ENCODE measurements around the gene ETV5.

ETV5 gene

DNA sequence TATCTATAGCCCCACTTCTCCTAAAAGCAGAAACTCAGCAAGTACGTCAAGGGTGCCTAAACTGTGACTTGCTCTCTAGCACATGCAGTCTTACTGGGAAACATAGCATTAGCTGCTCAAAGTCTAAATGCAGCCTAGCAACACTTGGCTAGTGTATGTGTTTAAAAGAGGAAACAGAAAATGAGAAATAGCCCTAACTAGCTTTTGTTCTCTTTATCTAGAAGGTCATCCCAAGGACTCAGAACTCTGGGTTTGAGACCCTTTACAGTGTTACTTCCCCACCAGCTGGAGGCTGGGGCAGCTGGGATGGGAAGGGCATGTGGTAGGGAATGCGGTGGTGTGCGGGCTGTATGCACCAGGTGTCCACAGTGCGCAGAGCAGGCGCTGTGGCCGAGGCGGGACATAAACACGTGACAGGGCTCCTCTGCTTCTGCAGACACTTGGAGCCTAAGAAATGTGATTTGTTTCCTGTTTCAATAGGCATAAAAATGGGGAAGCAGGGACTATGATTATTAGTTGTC is 13.3 kb downstream of the ETV5 start:
- no peak for DNase-seq (ENCODE audit: low spot score)

DNA sequence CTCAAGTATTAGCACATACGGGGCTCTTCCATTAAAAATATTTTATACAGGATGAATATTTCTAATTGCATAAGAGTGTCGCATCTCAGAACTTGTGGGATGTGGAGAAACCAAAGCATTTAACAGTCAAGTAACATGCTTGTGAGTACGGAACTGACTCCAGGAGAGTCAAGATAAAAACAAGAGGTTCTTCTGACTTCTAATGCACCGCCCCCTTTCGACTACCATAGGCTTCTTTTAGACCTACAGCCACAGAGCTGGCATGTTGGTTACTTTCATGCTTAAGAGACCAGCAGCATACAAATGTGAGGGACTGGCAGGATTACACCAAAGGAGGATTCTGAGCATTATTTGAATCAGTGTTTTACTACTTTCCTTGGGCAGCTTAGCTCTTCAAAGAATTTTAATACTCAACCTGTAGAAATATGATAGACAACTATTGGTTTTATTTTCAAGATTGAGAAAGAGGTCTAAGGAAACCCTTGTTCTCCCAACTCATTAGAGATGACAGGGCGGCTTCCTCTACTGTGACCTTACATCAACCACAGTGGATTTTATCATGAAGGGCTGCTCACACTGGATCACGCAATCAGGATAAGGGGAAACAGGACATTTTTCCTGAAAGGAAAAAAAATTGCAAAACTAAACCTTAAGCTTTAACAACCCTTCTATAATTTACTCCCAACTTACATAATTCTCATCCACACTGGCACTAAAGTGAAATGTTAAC is 14.0 kb downstream of the ETV5 start:
- no peak for DNase-seq (ENCODE audit: low spot score)

DNA sequence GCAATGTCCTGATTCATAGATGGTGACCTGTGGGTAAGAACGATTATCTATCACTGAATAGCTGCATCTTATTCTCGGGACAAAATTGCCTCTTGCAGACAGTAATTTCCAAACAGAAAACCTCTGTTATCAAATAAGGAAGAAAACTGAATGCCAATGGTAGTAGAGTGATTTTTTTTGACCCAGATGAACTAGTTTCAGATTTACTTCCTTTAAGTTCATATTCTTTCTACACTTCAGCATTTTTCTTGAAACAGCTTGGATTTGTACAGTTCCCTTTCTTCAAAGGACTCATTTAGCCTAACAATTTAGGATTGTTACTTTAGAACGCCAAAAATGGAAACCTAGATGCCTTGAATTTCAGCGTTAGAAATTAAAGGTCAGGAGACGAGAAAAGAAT is 14.6 kb downstream of the ETV5 start:
- no peak for DNase-seq (ENCODE audit: low spot score)

DNA sequence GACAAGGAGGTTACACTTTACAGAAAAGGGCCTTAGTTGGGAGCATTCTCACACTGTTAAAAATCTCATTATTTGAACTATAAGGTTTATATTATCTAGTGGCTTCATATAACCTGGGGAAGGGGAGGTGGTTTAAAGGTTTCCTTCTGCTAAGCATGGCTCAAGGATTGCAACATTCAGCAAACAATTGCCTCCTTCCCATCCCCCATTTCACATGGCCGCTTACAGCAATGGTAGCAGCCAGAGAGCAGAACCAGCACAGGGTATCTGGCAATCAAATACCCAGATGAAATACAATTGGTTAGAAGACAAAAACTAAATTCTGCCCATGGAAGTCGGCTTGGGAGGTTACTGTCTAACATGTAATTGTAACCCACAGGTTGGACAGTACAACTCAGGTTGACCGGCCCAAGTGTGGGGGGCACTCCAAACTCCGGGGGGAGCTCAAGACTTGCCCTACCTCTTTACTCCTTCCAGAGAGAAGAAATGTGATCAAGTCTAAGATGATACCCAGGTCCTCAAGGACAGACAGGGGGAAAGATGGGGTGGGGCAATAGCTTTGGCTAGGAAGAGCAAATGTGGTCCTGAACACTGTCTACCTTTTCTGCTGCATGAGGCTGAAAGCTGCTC is 15.5 kb downstream of the ETV5 start:
- DNase-seq (ENCODE audit: low spot score) = no peak

DNA sequence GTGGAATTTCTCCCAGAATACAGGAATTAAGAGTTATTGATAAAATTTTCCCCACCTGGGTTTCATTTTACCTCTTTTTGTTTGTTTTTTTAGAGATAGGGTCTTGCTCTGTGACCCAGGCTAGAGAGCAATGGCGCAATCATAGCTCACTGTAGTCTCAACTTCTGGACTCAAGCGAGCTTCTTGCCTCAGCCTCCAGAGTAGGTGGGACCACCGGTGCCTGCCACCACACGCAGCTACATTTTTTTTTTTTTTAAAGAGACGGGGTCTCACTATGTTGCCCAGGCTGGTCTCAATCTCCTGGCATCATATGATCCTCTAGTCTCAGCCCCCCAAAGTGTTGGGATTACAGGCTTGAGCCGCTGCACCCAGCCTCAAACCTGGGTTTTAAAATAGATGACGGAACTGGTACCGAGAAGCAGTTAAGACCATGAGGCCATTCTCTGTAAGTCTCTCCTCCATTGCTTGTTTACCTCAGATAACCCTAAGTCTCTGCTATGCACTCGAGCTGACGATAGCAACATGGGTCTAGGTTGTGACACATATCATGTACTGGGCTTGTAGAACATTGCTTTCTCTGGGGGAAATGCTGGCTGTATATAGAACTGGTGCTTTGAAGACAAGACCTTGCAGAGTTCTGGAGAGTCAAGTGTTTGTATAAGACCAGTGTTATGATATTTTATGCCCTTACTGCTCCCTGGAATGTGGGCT is 16.4 kb downstream of the ETV5 start:
- DNase-seq (ENCODE audit: low spot score) = no peak

DNA sequence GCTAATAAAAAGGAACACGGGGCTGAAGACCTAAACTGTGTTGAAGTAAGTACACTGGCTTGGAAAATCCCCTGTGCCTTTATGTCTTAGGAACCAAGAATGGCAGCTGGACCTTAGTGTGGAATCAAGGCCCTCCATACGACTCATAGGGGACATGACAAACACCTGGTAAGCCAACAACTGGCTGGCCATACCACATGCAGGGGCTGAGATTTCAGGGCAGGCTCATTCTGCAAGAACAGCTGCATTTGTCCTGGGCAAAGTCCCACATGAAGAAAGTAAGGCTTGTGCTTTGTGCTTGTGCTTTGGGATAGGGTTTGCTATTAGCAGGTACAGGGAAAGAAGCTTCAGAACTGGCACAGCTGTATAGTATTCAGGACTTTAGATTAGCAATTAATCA is 18.0 kb downstream of the ETV5 start:
- no peak for DNase-seq (ENCODE audit: low spot score)

DNA sequence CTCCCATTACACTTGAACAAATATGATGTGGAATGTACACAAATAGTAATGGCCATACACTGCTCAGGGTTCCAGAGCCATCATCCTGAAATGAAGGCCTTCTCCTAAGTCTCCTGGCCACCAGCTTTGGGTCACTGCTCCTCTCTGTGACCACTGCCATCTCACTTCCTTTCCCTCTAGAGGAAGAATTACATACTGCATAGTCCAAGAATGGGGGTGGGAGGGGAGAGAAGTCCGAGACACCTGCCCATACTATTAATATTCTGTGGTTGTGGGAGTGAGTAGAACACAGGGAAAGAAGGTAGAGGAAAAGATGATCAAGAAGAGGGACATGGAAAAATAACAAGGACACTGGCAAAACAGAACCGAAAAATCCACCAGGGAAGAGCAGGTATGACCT is 20.6 kb downstream of the ETV5 start:
- no peak for DNase-seq (ENCODE audit: low spot score)

DNA sequence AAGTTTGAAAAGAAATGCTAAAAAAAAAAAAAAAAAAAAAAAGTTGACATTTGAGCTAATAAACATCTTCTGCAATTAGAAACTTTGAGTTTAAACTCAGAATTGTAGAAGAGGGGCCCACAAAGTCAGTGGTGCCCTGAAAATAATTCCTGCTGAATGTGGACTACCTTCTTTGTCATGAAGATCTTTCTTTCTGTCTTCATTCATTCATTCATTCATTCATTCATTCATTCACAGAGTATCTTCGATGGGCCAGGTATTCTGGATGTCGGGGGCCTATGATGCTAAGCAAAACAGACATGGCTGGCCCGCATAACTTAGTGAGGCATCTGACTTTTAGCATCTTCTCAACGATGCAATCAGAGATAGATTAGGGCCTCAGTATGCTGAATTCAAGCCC is 24.6 kb downstream of the ETV5 start:
- no peak for DNase-seq (ENCODE audit: low spot score)

DNA sequence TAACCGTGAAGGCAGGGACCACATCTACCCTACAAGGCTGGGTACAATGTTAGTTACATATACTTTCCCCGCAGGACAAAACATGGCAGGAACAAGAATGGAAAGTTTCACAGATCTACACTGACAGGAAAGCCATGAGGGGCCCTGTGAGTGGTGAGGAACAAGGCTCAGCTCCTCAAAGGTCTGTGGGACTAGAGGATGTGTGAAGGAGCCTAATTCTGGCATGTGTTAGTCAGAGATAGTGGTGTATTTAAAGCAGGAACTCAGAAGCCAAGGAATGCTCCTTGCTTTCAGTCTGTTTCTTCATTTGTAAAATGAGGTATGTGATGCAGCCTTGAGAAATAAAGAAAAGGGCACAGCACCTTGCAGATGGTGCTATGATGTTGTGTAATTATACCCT is 25.1 kb downstream of the ETV5 start:
- DNase-seq (ENCODE audit: low spot score) = no peak

DNA sequence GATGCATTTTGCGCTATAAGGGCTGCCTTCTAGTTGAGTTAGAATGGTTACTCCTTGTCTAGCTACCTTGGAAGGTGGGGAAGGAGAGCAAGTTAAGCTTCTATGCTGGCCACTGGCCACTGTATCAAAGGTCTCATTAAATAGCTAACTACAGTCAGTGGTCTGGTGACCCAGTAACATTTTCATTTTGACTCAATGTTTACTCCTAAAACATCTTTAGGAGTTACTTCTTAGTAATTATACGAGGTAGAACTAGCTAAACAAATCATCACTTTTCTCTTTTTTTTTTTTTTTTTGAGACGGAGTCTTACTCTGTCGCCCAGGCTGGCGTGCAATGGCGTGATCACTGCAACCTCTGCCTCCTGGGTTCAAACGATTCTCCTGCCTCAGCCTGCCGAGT is 26.7 kb downstream of the ETV5 start:
- DNase-seq (ENCODE audit: low spot score) = no peak

DNA sequence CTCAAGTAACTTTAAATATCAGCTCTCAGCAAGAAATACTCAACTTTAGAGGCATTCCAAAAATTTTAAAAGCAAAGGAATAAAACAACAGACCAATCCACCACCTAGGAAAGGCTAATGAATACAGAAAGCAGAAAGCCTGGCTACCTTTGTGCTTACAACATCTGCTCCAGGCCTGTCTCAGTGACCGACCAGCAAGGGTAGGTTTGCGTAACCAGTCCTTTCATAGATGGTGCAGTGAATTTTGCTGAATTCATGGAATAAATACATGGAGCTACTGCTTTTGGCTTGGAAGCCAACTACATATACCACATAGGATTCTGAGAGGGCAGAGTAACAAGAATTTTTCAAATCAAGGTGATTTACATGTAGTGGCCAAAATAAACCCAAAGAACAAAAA is 27.2 kb downstream of the ETV5 start:
- DNase-seq (ENCODE audit: low spot score) = no peak

DNA sequence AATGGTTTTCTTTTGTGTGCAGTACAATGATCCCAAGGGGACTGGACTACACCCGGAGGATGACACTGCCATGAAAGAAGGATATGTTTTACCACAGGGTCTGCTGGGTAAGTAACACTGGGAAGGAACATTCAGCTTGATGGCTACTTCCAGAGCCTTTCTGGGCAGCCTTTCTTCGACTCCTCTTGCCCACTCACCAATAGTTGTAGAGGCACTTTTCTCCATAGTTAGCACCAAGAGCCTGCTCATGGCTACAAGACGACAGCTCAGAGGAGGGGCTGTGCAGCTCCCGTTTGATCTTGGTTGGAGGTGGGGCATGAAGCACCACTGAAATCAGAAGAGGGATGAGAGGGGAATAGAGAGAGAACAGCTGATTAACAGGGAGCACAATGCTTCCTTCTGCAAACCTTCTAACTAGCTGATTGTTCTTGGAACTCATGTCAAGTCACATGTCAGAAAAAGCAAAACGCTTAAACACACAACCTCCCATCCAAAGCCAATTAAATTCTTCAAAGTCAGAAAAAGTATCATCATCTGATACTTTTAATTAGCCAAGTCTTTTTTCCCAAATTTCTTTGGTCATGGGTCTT is 27.9 kb downstream of the ETV5 start:
- no peak for DNase-seq (ENCODE audit: low spot score)

DNA sequence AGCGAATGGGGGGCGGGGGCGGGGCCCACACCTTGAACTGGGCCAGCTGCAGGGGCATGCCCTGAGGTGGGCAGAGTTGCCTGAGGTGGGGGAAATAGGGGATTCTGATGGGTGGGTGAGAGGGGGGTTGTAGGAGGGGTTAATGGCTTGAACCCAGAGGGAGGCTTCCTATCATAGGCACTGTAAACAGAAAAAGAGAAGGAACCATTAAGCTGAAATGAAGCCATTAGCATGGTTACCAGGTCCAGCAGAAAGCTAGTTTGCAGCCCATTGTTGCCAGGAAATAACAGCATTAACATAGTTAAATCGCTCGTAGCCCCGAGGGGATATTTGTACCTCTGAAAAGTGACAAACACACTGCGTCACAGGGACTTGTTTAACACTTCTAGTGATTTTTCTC is 29.0 kb downstream of the ETV5 start:
- no peak for DNase-seq (ENCODE audit: low spot score)

DNA sequence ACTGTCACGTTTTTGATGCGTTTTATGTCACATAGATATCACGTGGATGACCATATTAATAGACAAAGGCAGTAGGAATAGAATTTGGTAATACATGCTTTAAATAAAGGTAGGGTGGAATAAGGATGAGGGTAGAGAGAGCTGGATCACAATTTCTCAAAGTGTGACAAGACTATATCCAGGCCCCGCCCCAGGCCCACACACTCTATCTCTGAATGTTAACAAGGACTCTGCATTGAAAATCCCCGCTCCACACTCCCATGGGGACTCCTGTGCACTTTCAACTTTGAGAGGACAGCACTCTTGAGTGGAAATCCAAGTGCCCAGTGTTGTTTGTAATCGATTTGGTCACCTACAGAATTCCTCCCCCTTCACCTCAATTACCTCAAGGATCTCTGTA is 31.4 kb downstream of the ETV5 start:
- DNase-seq (ENCODE audit: low spot score) = no peak

DNA sequence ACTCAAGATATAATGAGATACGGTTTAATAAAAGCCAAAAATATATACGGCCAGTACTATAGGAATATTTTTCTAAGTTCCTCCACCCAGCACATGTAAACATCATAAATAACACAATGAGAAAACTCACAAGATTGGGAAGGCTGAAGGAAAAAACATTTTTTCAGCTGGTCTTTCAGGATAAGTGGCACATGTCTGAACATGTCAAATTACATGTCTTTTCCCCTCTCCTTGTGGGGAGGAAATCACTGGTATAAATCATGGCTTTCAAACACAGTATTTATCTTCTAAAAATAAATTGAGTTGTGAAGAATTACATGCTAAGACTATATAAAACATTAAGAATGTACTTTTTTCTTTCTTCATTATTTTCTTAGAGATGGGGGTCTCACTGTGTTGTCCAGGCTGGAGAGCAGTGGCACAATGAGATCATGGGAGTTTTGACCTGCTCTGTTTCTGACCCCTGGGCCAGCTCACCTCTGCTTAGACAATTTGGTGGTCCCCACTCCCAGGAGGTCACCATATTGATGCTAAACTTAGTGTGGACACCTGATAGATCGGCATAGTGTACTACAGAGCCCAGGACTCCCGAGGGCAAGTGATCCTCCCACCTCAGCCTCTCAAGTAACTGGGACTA is 32.8 kb downstream of the ETV5 start:
- no peak for DNase-seq (ENCODE audit: low spot score)

DNA sequence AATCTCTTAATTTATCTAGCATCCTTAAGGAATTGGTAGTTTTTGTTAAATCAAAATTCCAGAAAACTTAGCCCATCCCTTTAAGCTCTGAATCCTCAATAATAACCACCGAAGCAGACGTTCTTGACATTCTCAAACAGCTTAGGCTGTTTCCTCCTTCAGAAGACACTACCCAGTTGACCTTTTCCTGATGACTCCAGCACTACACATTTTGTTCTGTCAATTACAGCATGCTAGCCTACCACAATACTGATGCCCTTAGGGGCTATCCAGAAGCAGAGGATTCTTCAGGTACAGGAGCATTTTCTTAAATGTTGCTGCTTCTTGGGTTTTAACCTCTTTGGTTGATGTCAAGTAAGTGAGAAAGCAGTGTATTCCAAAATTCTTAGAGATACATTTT is 33.4 kb downstream of the ETV5 start:
- DNase-seq (ENCODE audit: low spot score) = no peak

DNA sequence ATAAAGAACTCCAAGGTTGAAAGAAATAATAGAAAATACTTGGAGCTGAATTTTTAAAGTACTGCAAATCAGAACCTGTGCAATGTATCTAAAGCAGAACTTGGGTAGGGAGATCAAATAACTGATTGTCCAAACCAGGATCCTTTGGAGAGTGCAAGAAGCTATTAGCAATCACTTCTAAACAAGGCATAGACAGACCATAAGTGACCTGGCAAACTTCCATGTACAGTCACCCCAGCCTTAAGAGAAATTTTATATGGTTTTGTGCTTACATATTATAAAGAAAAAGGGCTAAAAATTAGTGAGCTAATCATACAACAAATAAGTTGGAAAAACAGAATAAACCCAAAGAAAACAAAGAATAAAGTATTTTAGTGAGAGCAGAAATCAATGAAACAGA is 35.2 kb downstream of the ETV5 start:
- no peak for DNase-seq (ENCODE audit: low spot score)

DNA sequence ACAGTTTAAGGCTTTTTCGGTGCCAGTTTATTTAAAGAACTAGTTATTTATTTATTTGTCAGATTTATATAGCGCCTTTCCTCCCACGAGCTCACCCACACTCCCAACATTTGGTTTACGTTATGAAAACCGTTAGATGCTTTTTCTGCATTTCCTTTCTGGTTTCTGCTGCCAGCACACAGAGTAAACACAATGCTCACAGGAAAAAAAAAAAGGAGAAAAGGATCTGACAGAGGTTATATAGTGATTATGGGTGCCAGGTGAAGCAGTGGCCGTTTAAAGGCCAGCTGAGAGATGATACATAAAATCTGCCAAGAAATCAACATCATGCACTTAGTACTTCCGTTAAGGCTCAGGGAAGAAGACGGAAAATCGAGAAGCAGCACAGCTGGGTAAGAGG is 37.9 kb downstream of the ETV5 start:
- no peak for DNase-seq (ENCODE audit: low spot score)

DNA sequence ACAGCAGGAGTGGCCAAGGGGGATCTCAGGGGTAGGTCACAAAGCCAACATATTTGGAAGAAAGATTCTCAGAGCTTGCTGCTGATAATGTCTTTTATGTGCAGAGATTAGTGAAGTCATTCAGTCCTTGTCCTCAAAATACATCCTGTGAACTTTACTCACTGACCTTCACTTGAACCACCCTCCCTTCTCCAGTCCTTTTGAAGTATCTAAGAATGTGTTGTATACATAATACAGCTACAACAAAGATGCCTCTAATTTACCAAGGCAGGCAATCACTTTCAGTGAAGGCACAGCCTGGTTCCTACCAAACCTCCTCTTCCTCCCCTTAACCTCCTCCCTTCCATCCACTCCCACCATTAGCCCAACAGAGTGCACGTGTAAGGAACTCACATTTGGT is 38.3 kb downstream of the ETV5 start:
- DNase-seq (ENCODE audit: low spot score) = no peak

DNA sequence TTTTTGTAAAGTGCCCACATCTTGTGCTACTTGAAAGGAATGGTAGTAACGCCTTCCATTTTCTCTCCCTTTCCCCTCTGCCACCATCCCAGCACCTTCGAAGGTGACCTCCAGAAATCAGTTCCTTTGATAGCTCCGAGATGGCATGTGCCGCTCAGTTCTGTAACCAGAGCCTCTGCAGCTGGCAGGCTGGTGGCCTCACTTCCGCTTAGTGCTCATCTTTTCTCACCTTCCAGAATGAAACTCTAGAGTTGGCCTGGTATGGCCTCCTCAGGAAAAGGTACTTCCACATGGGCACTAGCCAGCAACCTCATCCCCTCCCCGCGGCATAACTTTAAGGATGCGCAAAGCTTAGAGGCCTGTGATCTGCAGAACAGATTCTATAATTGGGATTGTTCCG is 38.8 kb downstream of the ETV5 start:
- DNase-seq (ENCODE audit: low spot score) = no peak

DNA sequence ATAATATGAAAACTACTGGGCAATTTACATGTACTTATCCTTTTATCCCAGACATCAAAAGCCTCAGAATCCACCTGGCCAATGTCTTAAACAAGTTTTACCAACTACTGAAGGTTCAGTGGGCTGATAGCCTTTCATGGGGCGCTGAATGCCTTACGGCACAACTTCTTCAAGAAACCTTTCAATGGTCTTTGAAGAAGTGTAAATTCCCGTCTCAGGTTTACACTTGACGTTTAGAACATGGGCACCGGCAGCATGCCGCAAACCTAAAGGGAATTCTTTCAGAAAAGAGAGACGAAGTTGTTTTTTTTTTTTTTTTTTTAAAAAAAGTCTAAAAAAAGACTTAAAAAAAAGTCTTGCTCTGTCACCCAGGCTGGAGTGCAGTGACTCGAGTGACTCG is 39.7 kb downstream of the ETV5 start:
- DNase-seq (ENCODE audit: low spot score) = no peak

DNA sequence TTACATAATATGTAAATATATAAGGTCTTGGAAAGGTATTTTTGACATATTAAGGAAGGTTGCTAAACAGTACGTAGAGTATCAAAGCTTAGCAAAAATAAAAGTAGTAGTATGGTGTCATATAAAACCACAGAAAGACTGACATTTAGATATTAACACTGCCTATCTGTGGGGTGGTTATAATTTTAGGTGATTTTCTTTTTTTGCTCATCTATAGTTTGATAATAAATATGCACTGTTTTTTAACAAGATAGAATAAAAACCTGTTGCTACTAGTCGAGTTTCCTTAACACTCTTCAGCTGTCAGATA is 40.7 kb downstream of the ETV5 start:
- no peak for DNase-seq (ENCODE audit: low spot score)
